Cardiac muscle cell (in vitro differentiated cells and primary cell): ENCODE data around the gene PAGR1. TPM values are rescaled to one million over a fixed set of nuclear protein-coding genes. Genes with fewer than 3 reads are reported as not detected.
"Not testable (repeated sequence)": the region's sequence is repeated elsewhere in the genome, so short reads cannot be mapped to it uniquely, and the experiment has no call there.

Experiments
- DNase-seq, 2 donors: peaks; one replicate each; pipeline versions ENCODE4 v3.0.0 to v3.0.0-alpha.2; 2010 to 2017; ENCODE audit warnings: low read depth in 1 of 2, low spot score in 1 of 2
- H3K27ac ChIP-seq: fragments of 200-600 bp; sonication (generic); 2 replicates; pipeline ENCODE4 v1.5.1; 2016
- H3K27me3 ChIP-seq: fragments of 200-600 bp; sonication (generic); 2 replicates; pipeline ENCODE4 v1.6.0; 2016; ENCODE audit warnings: control low read depth
- H3K36me3 ChIP-seq: fragments of 200-600 bp; sonication (generic); 2 replicates; pipeline ENCODE4 v1.5.1; 2016; ENCODE audit warnings: control low read depth
- H3K4me1 ChIP-seq: fragments of 200-600 bp; sonication (generic); 2 replicates; pipeline ENCODE4 v1.8.1; 2017; ENCODE audit warnings: low read depth, mild to moderate bottlenecking, mixed run types
- H3K4me3 ChIP-seq: fragments of 200-600 bp; sonication (generic); 2 replicates; pipeline ENCODE4 v1.5.1; 2016; ENCODE audit warnings: mild to moderate bottlenecking
- H3K9me3 ChIP-seq: fragments of 200-600 bp; sonication (generic); 2 replicates; pipeline ENCODE4 v1.5.1; 2017; ENCODE audit warnings: low read depth, mild to moderate bottlenecking, control low read depth
- CTCF ChIP-seq: IDR thresholded peaks from 2 replicates; pipeline ENCODE4 v1.5.1; 2012; ENCODE audit warnings: low read depth, mild to moderate bottlenecking, low read length
- polyA plus RNA-seq: library from polyadenylated mRNA; unstranded; fragments of >200 nt; fragmentation: Nextera tagmentation; extraction: Ambion mirVana; gene quantifications from 2 replicates; pipeline ENCODE4 v1.2.1, GENCODE V29; 2016
- total RNA-seq: library from RNA; depleted of rRNA; stranded (reverse); fragments of >200 nt; gene quantifications from 2 replicates; pipeline ENCODE4 v1.2.3, GENCODE V29; 2016

Gene PAGR1
- total and polyA plus RNA-seq, 2 experiments from 2014 or later = 113 to 120 TPM

DNA sequence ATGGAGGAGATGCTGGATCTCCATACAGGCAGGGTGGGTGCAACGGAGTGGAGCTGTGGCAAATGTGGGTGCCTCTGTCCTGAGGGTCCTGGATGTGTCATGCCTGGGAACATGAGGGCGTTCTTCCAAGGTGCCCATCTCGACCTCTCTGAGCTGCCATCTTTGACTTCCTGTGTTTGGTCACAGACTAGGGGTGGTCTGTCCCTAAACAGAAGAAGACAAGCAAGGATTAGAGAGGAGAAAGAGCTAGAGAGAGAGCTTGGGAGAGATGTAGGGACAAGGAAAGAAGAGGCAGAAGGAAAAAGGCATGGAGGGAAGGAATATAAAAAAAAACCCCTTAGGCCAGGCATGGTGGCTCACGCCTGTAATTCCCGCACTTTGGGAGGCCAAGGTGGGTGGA lies 41.2 kb upstream of the PAGR1 start:
- DNase-seq = no peak
- no peaks in the 10 kb centered on the region for H3K4me1 ChIP-seq
- H3K9me3 ChIP-seq = no peaks in the 10 kb centered on the region
- TF ChIP-seq CTCF = no peak
- H3K4me3 ChIP-seq = no peak overlapping the region
- no peak overlapping the region for H3K27ac ChIP-seq
- no peaks in the 10 kb centered on the region for H3K27me3 ChIP-seq
- H3K36me3 ChIP-seq = no peaks in the 10 kb centered on the region

GRCh38 chr16:29775742-29776408 lies 40.1 kb upstream of the PAGR1 start:
- H3K27ac ChIP-seq = no peak overlapping the region

GRCh38 chr16:29777576-29778350 lies 38.2 kb upstream of the PAGR1 start, which contains the start of gene ZG16:
Gene ZG16, plus strand, starts transcription at chr16:29778256. Its CDS starts 1,011 bp downstream, at chr16:29779267.
- no peak within 1 kb of the TSS for H3K4me3 ChIP-seq
- H3K4me1 ChIP-seq = no peaks in the 10 kb centered on the region
- H3K9me3 ChIP-seq = no peaks in the 10 kb centered on the region
- DNase-seq = no peak
- no peaks in the 10 kb centered on the region for H3K27me3 ChIP-seq
- H3K36me3 ChIP-seq = no peaks in the 10 kb centered on the region
- TF ChIP-seq CTCF = no peak
- H3K27ac ChIP-seq = no peak within 1 kb of the TSS

More at GRCh38 chr16:29775742-29776408, 40.1 kb upstream of the PAGR1 start:
- Histone ChIP-seq H3K4me1 (no peaks in the 10 kb centered on the region), H3K4me3 (no peak overlapping the region), H3K36me3 (no peaks in the 10 kb centered on the region), H3K27me3 (no peaks in the 10 kb centered on the region), H3K9me3 (no peaks in the 10 kb centered on the region)
- DNase-seq = peak in 1 of 2 donors; percentile 57
- TF ChIP-seq CTCF = no peak

GRCh38 chr16:29779474-29779873 lies 36.5 kb upstream of the PAGR1 start:
- H3K36me3 ChIP-seq = no peaks in the 10 kb centered on the region
- no peak overlapping the region for H3K4me3 ChIP-seq
- no peaks in the 10 kb centered on the region for H3K9me3 ChIP-seq
- no peaks in the 10 kb centered on the region for H3K27me3 ChIP-seq
- no peaks in the 10 kb centered on the region for H3K4me1 ChIP-seq
- DNase-seq = no peak
- no peak for TF ChIP-seq CTCF
- H3K27ac ChIP-seq = no peak overlapping the region

- DNase-seq, H3K9me3 ChIP-seq, H3K4me3 ChIP-seq, H3K36me3 ChIP-seq, H3K4me1 ChIP-seq, H3K27me3 ChIP-seq, H3K27ac ChIP-seq: not testable (repeated sequence)
Observed at GRCh38 chr16:29783094-29783953, 32.6 kb upstream of the PAGR1 start.
